HL-60 (cell line): Measurements from ENCODE around the gene MGAT5.

Source experiments
- DNase-seq, 2 experiments: peaks; one replicate each; pipeline ENCODE4 v3.0.0-alpha.2; 2010 to 2020; ENCODE audit warnings: low read depth in 1 of 2, low spot score in 1 of 2
- H3K27ac ChIP-seq: fragments of 250-450 bp; sonication (Bioruptor Pico); replicated peaks from 2 replicates; pipeline ENCODE4 v1.5.1; 2020; ENCODE audit warnings: mild to moderate bottlenecking, moderate library complexity
- H3K27me3 ChIP-seq: fragments of 250-450 bp; sonication (Bioruptor Pico); 2 replicates; pipeline ENCODE4 v1.5.1; 2021; ENCODE audit warnings: mild to moderate bottlenecking, moderate library complexity; ENCODE audit not compliant: insufficient read depth, poor library complexity, severe bottlenecking
- H3K4me3 ChIP-seq: replicated peaks from 2 replicates; pipeline ENCODE4 v1.5.1; 2011; ENCODE audit warnings: mild to moderate bottlenecking, control low read depth, low read length; ENCODE audit not compliant: insufficient read depth
- GABPA ChIP-seq: IDR thresholded peaks from 2 replicates; pipeline ENCODE4 v1.6.1; 2012; ENCODE audit warnings: low read depth
- POLR2AphosphoS5 ChIP-seq: IDR thresholded peaks from 2 replicates; pipeline ENCODE4 v1.6.1; 2012; ENCODE audit warnings: low read depth
- SPI1 ChIP-seq: IDR thresholded peaks from 2 replicates; pipeline ENCODE4 v1.6.1; 2012; ENCODE audit warnings: low read depth, mild to moderate bottlenecking, borderline replicate concordance
- TF ChIP-seq, protein P1 (sequence below): IDR thresholded peaks from one replicate; pipeline ENCODE4 v1.5.1; 2011; ENCODE audit warnings: low read length, control low read depth, inconsistent platforms; ENCODE audit not compliant: insufficient read depth
- TF ChIP-seq, protein P2 (sequence below): IDR thresholded peaks from 2 replicates; pipeline ENCODE4 v1.6.1; 2012; ENCODE audit warnings: low read depth; ENCODE audit not compliant: insufficient replicate concordance

Gene MGAT5

DNA sequence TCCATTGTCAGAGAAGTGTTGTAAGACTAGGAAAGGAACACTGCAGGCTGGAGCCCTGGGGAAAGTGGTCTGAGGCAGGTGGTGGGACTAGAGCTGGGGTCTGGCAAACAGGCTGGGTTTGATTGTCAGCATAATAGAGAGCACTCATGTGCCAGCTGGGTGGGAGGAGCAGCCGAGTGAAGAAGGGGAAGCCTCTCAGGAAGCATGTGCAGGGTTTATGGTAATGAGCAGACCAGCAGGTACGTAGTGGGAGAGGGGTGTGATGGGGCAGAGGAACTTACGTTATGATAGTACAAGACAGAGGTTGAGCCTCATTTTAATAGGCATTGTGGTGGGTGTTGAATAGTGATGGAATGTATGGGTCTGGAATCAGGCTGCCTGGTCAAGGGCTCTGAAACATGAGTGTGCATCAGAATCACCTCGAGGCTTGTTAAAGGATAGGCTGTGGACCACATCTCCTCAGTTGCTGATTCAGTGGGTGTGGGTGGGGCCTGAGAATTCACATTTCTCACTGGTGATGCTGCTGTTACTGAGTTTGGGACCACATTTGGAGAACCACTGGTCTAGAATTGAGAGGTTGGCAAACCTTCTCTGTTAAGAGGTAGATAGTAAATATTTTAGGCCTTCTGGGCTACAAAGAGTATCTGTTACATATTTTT lies 1.7 kb upstream of the MGAT5 start:
- no peak overlapping the region for H3K4me3 ChIP-seq
- H3K27ac ChIP-seq, result no peak overlapping the region
- DNase-seq, result no peak
- TF ChIP-seq POLR2AphosphoS5 (no peak), GABPA (no peak), SPI1 (no peak)
- TF ChIP-seq, protein P1, sequence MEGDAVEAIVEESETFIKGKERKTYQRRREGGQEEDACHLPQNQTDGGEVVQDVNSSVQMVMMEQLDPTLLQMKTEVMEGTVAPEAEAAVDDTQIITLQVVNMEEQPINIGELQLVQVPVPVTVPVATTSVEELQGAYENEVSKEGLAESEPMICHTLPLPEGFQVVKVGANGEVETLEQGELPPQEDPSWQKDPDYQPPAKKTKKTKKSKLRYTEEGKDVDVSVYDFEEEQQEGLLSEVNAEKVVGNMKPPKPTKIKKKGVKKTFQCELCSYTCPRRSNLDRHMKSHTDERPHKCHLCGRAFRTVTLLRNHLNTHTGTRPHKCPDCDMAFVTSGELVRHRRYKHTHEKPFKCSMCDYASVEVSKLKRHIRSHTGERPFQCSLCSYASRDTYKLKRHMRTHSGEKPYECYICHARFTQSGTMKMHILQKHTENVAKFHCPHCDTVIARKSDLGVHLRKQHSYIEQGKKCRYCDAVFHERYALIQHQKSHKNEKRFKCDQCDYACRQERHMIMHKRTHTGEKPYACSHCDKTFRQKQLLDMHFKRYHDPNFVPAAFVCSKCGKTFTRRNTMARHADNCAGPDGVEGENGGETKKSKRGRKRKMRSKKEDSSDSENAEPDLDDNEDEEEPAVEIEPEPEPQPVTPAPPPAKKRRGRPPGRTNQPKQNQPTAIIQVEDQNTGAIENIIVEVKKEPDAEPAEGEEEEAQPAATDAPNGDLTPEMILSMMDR, result no peak
- TF ChIP-seq, protein P2, sequence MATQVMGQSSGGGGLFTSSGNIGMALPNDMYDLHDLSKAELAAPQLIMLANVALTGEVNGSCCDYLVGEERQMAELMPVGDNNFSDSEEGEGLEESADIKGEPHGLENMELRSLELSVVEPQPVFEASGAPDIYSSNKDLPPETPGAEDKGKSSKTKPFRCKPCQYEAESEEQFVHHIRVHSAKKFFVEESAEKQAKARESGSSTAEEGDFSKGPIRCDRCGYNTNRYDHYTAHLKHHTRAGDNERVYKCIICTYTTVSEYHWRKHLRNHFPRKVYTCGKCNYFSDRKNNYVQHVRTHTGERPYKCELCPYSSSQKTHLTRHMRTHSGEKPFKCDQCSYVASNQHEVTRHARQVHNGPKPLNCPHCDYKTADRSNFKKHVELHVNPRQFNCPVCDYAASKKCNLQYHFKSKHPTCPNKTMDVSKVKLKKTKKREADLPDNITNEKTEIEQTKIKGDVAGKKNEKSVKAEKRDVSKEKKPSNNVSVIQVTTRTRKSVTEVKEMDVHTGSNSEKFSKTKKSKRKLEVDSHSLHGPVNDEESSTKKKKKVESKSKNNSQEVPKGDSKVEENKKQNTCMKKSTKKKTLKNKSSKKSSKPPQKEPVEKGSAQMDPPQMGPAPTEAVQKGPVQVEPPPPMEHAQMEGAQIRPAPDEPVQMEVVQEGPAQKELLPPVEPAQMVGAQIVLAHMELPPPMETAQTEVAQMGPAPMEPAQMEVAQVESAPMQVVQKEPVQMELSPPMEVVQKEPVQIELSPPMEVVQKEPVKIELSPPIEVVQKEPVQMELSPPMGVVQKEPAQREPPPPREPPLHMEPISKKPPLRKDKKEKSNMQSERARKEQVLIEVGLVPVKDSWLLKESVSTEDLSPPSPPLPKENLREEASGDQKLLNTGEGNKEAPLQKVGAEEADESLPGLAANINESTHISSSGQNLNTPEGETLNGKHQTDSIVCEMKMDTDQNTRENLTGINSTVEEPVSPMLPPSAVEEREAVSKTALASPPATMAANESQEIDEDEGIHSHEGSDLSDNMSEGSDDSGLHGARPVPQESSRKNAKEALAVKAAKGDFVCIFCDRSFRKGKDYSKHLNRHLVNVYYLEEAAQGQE, result no peak
- no peaks in the 10 kb centered on the region for H3K27me3 ChIP-seq

DNA sequence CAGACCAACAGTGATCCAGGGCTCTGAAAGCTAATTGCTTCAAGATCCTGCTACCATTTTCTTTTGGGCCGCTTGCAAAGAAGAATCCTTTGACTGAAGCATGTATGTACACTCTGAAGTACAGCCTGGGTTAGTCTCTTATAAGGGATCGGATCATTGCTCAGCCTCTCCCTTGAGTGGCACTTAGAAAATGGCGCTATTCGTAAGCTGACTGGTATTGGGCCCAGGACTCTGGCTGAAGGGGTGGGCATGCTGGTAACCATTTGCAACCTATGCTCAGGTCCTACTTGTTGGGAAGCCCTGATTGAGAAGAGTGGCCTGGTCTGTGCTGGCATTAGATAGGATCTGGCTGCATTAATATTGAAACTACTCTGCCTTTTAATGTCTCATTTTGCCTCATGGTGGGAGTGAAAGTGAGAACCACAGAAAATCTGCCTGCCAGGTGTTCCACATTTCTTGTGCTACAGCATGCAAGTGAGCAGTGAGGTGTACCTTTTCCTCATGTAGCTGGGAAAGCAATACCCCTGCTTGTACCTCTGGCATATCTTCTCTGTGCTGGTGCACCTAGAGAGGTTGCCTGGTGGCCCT lies 661 bp upstream of the MGAT5 start:
- Histone ChIP-seq H3K4me3 (no peak overlapping the region), H3K27me3 (no peaks in the 10 kb centered on the region), H3K27ac (no peak overlapping the region)
- TF ChIP-seq, protein P1, result no peak
- TF ChIP-seq SPI1, result no peak
- no peak for TF ChIP-seq GABPA
- TF ChIP-seq, protein P2, result no peak
- TF ChIP-seq POLR2AphosphoS5, result no peak
- no peak for DNase-seq

DNA sequence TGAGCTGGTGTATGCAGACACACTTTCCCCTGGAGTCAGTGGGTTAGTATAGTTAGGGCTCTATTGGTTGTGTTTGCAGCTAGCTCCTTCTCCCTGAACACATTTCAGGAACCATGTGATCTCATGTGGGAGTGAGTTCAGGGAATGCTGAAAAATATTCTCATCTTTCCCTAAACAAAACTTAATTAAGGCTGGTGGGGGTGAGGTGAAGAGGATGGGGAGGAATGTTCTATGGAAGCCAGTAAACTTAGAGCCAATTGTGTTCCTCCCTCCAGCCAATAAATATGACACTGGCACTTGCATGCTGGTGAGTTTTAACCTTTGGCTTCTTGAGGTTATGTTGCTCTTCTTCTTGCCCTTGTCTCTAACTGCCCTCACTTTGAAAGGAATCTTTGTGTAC lies 952 bp downstream of the MGAT5 start:
- Histone ChIP-seq H3K4me3 (no peak overlapping the region), H3K27me3 (no peaks in the 10 kb centered on the region), H3K27ac (no peak overlapping the region)
- DNase-seq, result no peak
- TF ChIP-seq, protein P2, result no peak
- no peak for TF ChIP-seq POLR2AphosphoS5
- no peak for TF ChIP-seq SPI1
- TF ChIP-seq, protein P1, result no peak
